K562 (cell line): ENCODE measurements around the gene WNT7A. TPM values are rescaled to one million over a fixed set of nuclear protein-coding genes. Genes with fewer than 3 reads are reported as not detected.

Experiments
- ATAC-seq: fragments of 200-7000 bp; cut with Tn5 transposase; 3 replicates; pipeline ENCODE4 v1.9.1; 2020; ENCODE audit warnings: moderate library complexity
- BruUV-seq: library from RNA; stranded (reverse); fragments of 400-500 nt; replicated peaks from 2 replicates; lab custom pipeline; 2021; lab: Mats Ljungman, UMichigan
- CTCF ChIA-PET: fragments of 300-600 bp; formaldehyde crosslinking; extraction: SDS; loops from one replicate; lab custom pipeline; 2021; ENCODE audit warnings: low intra/inter-chr PET ratio; lab: Yijun Ruan, JAX
- POLR2A ChIA-PET: fragments of 300-600, 350-650 bp; sonication (Branson Sonifier 250); formaldehyde crosslinking; extraction: SDS; loops from one replicate; lab custom pipeline; 2021; ENCODE audit warnings: antibody characterized with exemption, inconsistent platforms; lab: Yijun Ruan, JAX
- DNase-seq, 4 experiments: peaks; one replicate each; pipeline versions ENCODE4 v3.0.0 to v3.0.0-alpha.2; 2011 to 2018; ENCODE audit warnings: low spot score in 3 of 4, mixed read lengths in 3 of 4; ENCODE audit errors: extremely low read depth in 1 of 4
- FAIRE-seq: peaks from 2 replicates; lab custom pipeline; 2011; peaks lifted over from hg19 to GRCh38; lab: Jason Lieb, UNC
- H2AFZ ChIP-seq: 2 replicates; pipeline ENCODE4 v1.6.0; 2011; ENCODE audit warnings: low read depth, low read length, control low read depth, inconsistent platforms
- H3K27ac ChIP-seq: fragments of 200-600 bp; 3 replicates; pipeline ENCODE4 v1.8.0; 2011; ENCODE audit warnings: low read depth, mild to moderate bottlenecking, control low read depth, inconsistent platforms, low read length, moderate library complexity, mixed read lengths; ENCODE audit errors: extremely low read depth
- H3K27me3 ChIP-seq, 2 experiments: fragments of 300-600 bp in 1 of 2; 2 replicates in 1 of 2; 3 replicates in 1 of 2; pipeline versions ENCODE4 v1.6.0 to v1.8.0; 2011; ENCODE audit warnings: inconsistent platforms in 2 of 2, low read length in 2 of 2, mild to moderate bottlenecking in 1 of 2, mixed read lengths in 1 of 2, moderate library complexity in 1 of 2; ENCODE audit not compliant: control insufficient read depth in 2 of 2, insufficient read depth in 2 of 2
- H3K36me3 ChIP-seq: fragments of 300-600 bp; 3 replicates; pipeline ENCODE4 v1.8.0; 2011; ENCODE audit warnings: mild to moderate bottlenecking, low read length, inconsistent platforms; ENCODE audit not compliant: control insufficient read depth, insufficient read depth
- H3K4me1 ChIP-seq, 2 experiments: fragments of 200-600 bp in 1 of 2; replicated peaks in 1 of 2; 2 replicates in 1 of 2; 3 replicates in 1 of 2; pipeline versions ENCODE4 v1.5.1 to v1.8.0; 2011; ENCODE audit warnings: inconsistent platforms in 2 of 2, low read length in 2 of 2, mild to moderate bottlenecking in 1 of 2, mixed read lengths in 1 of 2, moderate library complexity in 1 of 2; ENCODE audit not compliant: control insufficient read depth in 2 of 2, insufficient read depth in 2 of 2
- H3K4me2 ChIP-seq: 2 replicates; pipeline ENCODE4 v1.6.1; 2011; ENCODE audit warnings: low read length, control low read depth, inconsistent platforms, mixed read lengths; ENCODE audit not compliant: insufficient read depth
- H3K4me3 ChIP-seq: fragments of 200-600 bp; sonication (generic), shearing (Covaris generic); 2 replicates; pipeline ENCODE4 v1.5.1; 2016; ENCODE audit warnings: control low read depth, inconsistent platforms
- H3K79me2 ChIP-seq: fragments of 200-600 bp; 3 replicates; pipeline ENCODE4 v1.8.0; 2011; ENCODE audit warnings: low read length, inconsistent platforms; ENCODE audit not compliant: control insufficient read depth, insufficient read depth
- H3K9ac ChIP-seq, 2 experiments: 2 replicates each; pipeline versions ENCODE4 v1.6.0 to v1.6.1; 2011; ENCODE audit warnings: low read depth in 2 of 2, low read length in 2 of 2, control low read depth in 1 of 2, inconsistent platforms in 1 of 2, mild to moderate bottlenecking in 1 of 2, mixed read lengths in 1 of 2; ENCODE audit not compliant: insufficient read depth in 1 of 2
- H3K9me1 ChIP-seq: one replicate; pipeline ENCODE4 v1.6.0; 2011; ENCODE audit warnings: inconsistent platforms, mild to moderate bottlenecking, low read length, moderate library complexity; ENCODE audit not compliant: control insufficient read depth, insufficient read depth
- H3K9me3 ChIP-seq: replicated peaks from 2 replicates; pipeline ENCODE4 v1.5.1; 2011; ENCODE audit warnings: low read depth, low read length, inconsistent platforms; ENCODE audit not compliant: control insufficient read depth, insufficient read depth
- H4K20me1 ChIP-seq: replicated peaks from 2 replicates; pipeline ENCODE4 v1.6.1; 2011; ENCODE audit warnings: low read length, inconsistent platforms, mixed read lengths; ENCODE audit not compliant: control insufficient read depth, insufficient read depth
- ARID3A ChIP-seq: IDR thresholded peaks from 2 replicates; pipeline ENCODE4 v1.6.1; 2012; ENCODE audit warnings: low read depth, low read length, improper control_type of control experiment, borderline replicate concordance
- DACH1 ChIP-seq: fragments of 450-650 bp; IDR thresholded peaks from 2 replicates; pipeline ENCODE4 v1.6.1; 2018; ENCODE audit not compliant: partially characterized antibody
- E2F1 ChIP-seq: sonication (generic); formaldehyde crosslinking; IDR thresholded peaks from 2 replicates; pipeline ENCODE4 v1.8.1; 2023; ENCODE audit warnings: mild to moderate bottlenecking, missing genetic modification reagents, moderate library complexity
- EHMT2 ChIP-seq: fragments of 450-650 bp; IDR thresholded peaks from 2 replicates; pipeline ENCODE4 v1.6.1; 2018; ENCODE audit warnings: antibody characterized with exemption
- ESRRB ChIP-seq: fragments of 250-450 bp; sonication (Bioruptor Pico); IDR thresholded peaks from 2 replicates; pipeline ENCODE4 v1.5.0; 2020; ENCODE audit warnings: mild to moderate bottlenecking, moderate library complexity, borderline replicate concordance
- ETV5 ChIP-seq: sonication (generic); formaldehyde crosslinking; IDR thresholded peaks from 2 replicates; pipeline ENCODE4 v1.4.0; 2020; ENCODE audit warnings: low read depth, mild to moderate bottlenecking, missing genetic modification reagents
- FOXJ3 ChIP-seq: sonication (generic); formaldehyde crosslinking; IDR thresholded peaks from 2 replicates; pipeline ENCODE4 v1.4.0; 2020; ENCODE audit warnings: mild to moderate bottlenecking, missing genetic modification reagents
- HDAC8 ChIP-seq: fragments of 450-650 bp; IDR thresholded peaks from 2 replicates; pipeline ENCODE4 v1.6.1; 2016; ENCODE audit warnings: mild to moderate bottlenecking, missing genetic modification characterization, moderate library complexity, missing compliant biosample characterization
- MCM7 ChIP-seq, 2 experiments: fragments of 450-650 bp; IDR thresholded peaks; 2 replicates each; pipeline ENCODE4 v1.6.1; 2016 to 2018
- MTA1 ChIP-seq: fragments of 450-650 bp; IDR thresholded peaks from 2 replicates; pipeline ENCODE4 v1.6.1; 2017; ENCODE audit warnings: borderline replicate concordance
- NR2C2 ChIP-seq, 2 experiments: fragments of 200-800 bp in 1 of 2; sonication (Bioruptor generic) in 1 of 2; sonication (generic) in 1 of 2; formaldehyde crosslinking in 1 of 2; IDR thresholded peaks; 2 replicates each; pipeline versions ENCODE4 v1.6.1 to v1.8.0; 2016 to 2022; ENCODE audit warnings: mild to moderate bottlenecking in 1 of 2, missing compliant biosample characterization in 1 of 2, missing genetic modification characterization in 1 of 2, missing genetic modification reagents in 1 of 2
- SAP30 ChIP-seq: fragments of 200-600 bp; sonication (generic); IDR thresholded peaks from 2 replicates; pipeline ENCODE4 v1.6.1; 2012; ENCODE audit warnings: borderline replicate concordance, low read depth, mild to moderate bottlenecking, moderate library complexity, low read length, control low read depth, inconsistent platforms; ENCODE audit not compliant: insufficient read depth, poor library complexity, severe bottlenecking
- SMARCA5 ChIP-seq: fragments of 450-650 bp; IDR thresholded peaks from 2 replicates; pipeline ENCODE4 v1.6.1; 2016
- TEAD2 ChIP-seq: fragments of 450-650 bp; IDR thresholded peaks from 2 replicates; pipeline ENCODE4 v1.6.1; 2016; ENCODE audit warnings: missing genetic modification characterization, control low read depth, missing compliant biosample characterization
- XRCC3 ChIP-seq: fragments of 450-650 bp; IDR thresholded peaks from 2 replicates; pipeline ENCODE4 v1.6.1; 2017; ENCODE audit warnings: mild to moderate bottlenecking, moderate library complexity
- ZC3H8 ChIP-seq: fragments of 450-650 bp; IDR thresholded peaks from 2 replicates; pipeline ENCODE4 v1.6.1; 2017
- ZNF146 ChIP-seq: IDR thresholded peaks from one replicate; pipeline ENCODE4 v1.6.1; 2018; ENCODE audit warnings: missing compliant biosample characterization; ENCODE audit not compliant: unreplicated experiment
- ZNF263 ChIP-seq: sonication (generic); formaldehyde crosslinking; IDR thresholded peaks from 2 replicates; pipeline ENCODE4 v1.8.0; 2022; ENCODE audit warnings: mild to moderate bottlenecking, missing genetic modification reagents, borderline replicate concordance
- ZNF778 ChIP-seq: fragments of 450-650 bp; formaldehyde crosslinking; IDR thresholded peaks from 2 replicates; pipeline ENCODE4 v1.4.0; 2020; ENCODE audit warnings: mild to moderate bottlenecking, moderate library complexity
- WGBS: fragments of 100-300 bp; shearing (Covaris generic); methylation state at CpG from one replicate; pipeline ENCODE4 v1.1.6; 2016; ENCODE audit warnings: low coverage, mixed read lengths; ENCODE audit not compliant: insufficient coverage; ENCODE audit errors: missing lambda C conversion rate; 5-methylcytosine and 5-hydroxymethylcytosine counted together
- in situ Hi-C: fragments of 300-500 bp; cut with MboI; formaldehyde crosslinking; loops from 4 replicates; pipeline ENCODE4 v1.15.0; 2018; ENCODE audit warnings: inconsistent platforms, mixed read lengths
- intact Hi-C: fragments of 100-400 bp; cut with micrococcal nuclease; formaldehyde crosslinking; loops from 2 replicates; pipeline ENCODE4 v1.14.2; 2022
- polyA plus RNA-seq, 8 experiments: library from polyadenylated mRNA; depleted of rRNA in 4 of 8; stranded (reverse) in 5 of 8; unstranded in 3 of 8; fragments of >200 nt; fragmentation: Nextera tagmentation in 2 of 8; fragmentation: Illumina TruSeq in 1 of 8; extraction: Ambion mirVana in 2 of 8; extraction: Trizol in 1 of 8; gene quantifications; 2 replicates each; pipeline versions ENCODE4 v1.2.1 to v1.2.3, GENCODE V29; 2011 to 2014; ENCODE audit warnings: inconsistent platforms in 1 of 8, missing spikeins in 1 of 8
- total RNA-seq, 7 experiments: library from RNA; depleted of rRNA in 6 of 7; stranded (reverse); fragments of >200 nt in 6 of 7; fragmentation: Illumina TruSeq in 2 of 7; extraction: Trizol in 2 of 7; gene quantifications; 2 replicates each; pipeline versions ENCODE4 v1.2.1 to v1.2.3, GENCODE V29; 2011 to 2021; ENCODE audit warnings: low replicate concordance in 1 of 7
- TF ChIP-seq, protein P1 (sequence below): fragments of 450-650 bp; formaldehyde crosslinking; IDR thresholded peaks from 2 replicates; pipeline ENCODE4 v1.4.0; 2020; ENCODE audit warnings: mild to moderate bottlenecking, moderate library complexity

Gene WNT7A
- total and polyA plus RNA-seq, 9 of the 15 experiments (the other 6 are each of a cell fraction or from before 2014, with no cell fraction given) = 0.03 TPM; not detected in 8

DNA sequence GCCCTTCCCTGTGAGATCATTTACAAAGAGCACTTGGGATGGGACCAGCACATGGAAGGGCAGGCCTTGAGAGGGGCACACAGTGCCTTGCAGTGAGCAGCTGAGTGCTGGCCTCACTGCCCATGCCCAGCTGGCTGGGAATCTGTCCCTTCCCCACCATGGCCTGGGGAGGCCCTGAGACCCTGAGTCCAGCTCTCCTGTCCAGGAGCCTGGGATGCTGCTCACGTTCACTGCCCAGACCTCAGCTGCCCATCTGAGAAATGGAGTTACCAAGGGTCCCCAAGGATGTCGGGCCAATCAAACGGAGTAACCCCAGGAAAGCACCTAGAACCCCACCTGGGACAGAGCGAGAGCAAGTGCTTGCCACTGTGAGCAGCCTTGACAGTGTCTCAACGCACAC, 35.6 kb downstream of the WNT7A start (continued):
- TF ChIP-seq, protein P1, sequence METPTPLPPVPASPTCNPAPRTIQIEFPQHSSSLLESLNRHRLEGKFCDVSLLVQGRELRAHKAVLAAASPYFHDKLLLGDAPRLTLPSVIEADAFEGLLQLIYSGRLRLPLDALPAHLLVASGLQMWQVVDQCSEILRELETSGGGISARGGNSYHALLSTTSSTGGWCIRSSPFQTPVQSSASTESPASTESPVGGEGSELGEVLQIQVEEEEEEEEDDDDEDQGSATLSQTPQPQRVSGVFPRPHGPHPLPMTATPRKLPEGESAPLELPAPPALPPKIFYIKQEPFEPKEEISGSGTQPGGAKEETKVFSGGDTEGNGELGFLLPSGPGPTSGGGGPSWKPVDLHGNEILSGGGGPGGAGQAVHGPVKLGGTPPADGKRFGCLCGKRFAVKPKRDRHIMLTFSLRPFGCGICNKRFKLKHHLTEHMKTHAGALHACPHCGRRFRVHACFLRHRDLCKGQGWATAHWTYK = no peak
- TF ChIP-seq FOXJ3 (CRISPR knock-in tag) (no peak), MTA1 (no peak), E2F1 (CRISPR knock-in tag) (no peak), ZNF146 (CRISPR knock-in tag) (no peak), TEAD2 (no peak)
- TF ChIP-seq, all 486 proteins: peak for 0

- Histone ChIP-seq H3K27me3 (peaks cover 0 to 26% of the 10 kb centered on the region in 2 experiments; a peak in 3 of 5 replicates), H3K36me3 (no peaks in the 10 kb centered on the region), H3K27ac (no peak overlapping the region), H3K9me1 (no peaks in the 10 kb centered on the region), H3K79me2 (no peaks in the 10 kb centered on the region), H3K9ac (no peak overlapping the region), H4K20me1 (peaks cover 9% of the 10 kb centered on the region), H3K4me2 (no peak overlapping the region), H2AFZ (no peak overlapping the region), H3K4me3 (no peak overlapping the region), H3K4me1 (no peaks in the 10 kb centered on the region), H3K9me3 (no peaks in the 10 kb centered on the region)
- in situ Hi-C loops = no loop called here
- ChIA-PET POLR2A (interaction anchor here (0.6 kb wide), 1 partner anchor 859 kb away, joined by 4 read pairs; no protein-coding TSS in a partner anchor), CTCF (no interaction called here)
- no peak for ATAC-seq
- intact Hi-C loops = no loop called here
- no peak for FAIRE-seq
- WGBS = 0% methylated on average over 5 of the region's 5 CpGs
- DNase-seq = no peak
- BruUV-seq = no TSS peak
- no peak for TF ChIP-seq HDAC8 (tag)
- no peak for TF ChIP-seq DACH1
- TF ChIP-seq XRCC3 = no peak
- no peak for TF ChIP-seq ZNF778 (CRISPR knock-in tag)
- TF ChIP-seq ZNF263 = no peak
- TF ChIP-seq ARID3A = no peak
- no peak for TF ChIP-seq EHMT2
- TF ChIP-seq NR2C2 (CRISPR knock-in tag; IDR thresholded peaks at IDR 0.05) = no peak
- no peak for TF ChIP-seq NR2C2 (tag; IDR thresholded peaks at IDR 0.05)
- TF ChIP-seq ETV5 = no peak
- TF ChIP-seq ESRRB (CRISPR knock-in tag) = no peak
- no peak for TF ChIP-seq MCM7 (IDR thresholded peaks at IDR 0.05)
- no peak for TF ChIP-seq SMARCA5
- TF ChIP-seq SAP30 = no peak
- TF ChIP-seq ZC3H8 = no peak
Measured at GRCh38 chr3:13843351-13843750, 36.5 kb downstream of the WNT7A start.
